ENCODE measurements around the gene CFTR.
"Not testable (repeated sequence)": the region's sequence is repeated elsewhere in the genome, so short reads cannot be mapped to it uniquely, and the experiment has no call there.

CFTR gene

GRCh38 chr7:117686311-117686935, 206.6 kb downstream of the CFTR start:
- DNase-seq (ENCODE audit: low read depth in 2 of 2): no peak

DNA sequence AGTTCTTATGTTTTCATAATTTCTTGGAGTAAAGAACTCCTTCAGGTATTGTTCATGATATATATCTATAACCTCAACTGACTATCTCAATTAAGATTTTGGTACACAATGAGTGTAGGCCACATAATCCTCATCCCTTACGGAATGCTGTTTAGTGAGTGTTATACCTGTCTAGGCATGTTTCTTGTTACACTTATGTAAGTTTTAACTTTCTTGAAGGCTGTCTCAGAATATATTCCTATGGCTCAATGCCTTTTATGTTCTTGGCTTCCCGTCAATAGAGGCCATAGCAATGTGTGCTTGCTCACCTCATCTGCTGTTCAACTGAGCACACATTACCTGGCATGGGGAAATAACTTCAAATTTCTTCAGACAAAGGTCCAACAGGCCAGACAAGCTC, 208.3 kb downstream of the CFTR start:
- no peak for DNase-seq (ENCODE audit: low read depth in 2 of 2)

DNA sequence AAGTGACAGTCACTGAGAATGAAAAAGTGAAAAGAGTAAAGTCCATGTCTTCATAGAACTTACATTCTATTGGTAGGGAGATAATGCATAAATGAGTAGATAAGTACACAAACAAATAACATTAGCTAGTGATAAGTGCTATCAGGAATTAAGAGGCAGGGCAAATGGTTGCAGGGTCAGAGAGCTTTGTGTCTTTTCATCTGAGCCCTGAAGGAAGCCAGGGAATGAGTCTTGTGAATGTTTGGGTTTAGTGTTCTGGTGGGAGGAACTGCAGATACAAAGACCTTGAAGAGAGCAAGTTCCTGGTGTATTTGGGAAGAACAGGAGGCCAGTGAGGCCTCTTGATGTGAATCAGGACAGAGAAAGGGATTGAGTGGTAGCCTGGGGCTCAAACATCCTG, 209.6 kb downstream of the CFTR start:
- DNase-seq (ENCODE audit: low read depth in 2 of 2): no peak

GRCh38 chr7:117690147-117690546, 210.3 kb downstream of the CFTR start:
- DNase-seq (ENCODE audit: low read depth in 2 of 2): no peak

GRCh38 chr7:117692338-117692737, 212.5 kb downstream of the CFTR start:
- no peak for DNase-seq (ENCODE audit: low read depth in 2 of 2)

GRCh38 chr7:117698018-117698417, 218.2 kb downstream of the CFTR start:
- no peak for DNase-seq (ENCODE audit: low read depth in 2 of 2)

DNA sequence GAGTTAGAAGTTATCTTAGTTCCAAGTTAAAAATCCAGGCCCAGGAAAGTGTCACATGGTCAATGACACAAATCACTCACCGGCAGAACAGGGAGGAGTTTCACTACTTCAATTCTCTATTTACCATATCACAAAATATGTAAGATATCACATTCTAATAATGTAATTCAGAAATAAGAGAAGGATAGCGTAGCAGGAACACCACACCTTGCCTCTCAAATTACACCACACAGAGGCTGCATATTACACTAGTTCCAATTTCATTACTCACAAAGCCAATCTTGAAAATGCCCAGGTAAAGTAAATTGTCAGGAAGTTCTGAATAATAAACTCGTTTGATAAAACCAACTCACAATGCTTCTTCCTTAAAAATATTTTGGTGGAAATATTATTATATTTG, 224.2 kb downstream of the CFTR start:
- no peak for DNase-seq (ENCODE audit: low read depth in 2 of 2)

DNA sequence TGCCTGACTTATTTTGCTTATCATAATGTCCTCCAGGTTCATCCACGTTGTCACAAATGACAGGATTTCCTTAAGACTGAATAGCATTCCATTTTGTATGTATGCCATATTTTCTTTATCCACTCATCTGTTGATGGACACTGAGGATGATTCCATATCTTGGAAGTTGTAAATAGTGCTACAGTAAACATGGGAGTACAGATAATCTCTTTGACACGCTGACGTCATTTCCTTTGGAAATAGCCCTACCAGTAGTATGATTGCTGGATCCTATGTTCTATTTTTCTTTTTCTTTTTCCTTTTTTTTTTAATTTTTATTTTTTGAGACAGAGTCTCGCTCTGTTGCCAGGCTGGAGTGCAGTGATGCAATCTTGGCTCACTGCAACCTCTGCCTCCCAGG, 225.8 kb downstream of the CFTR start:
- DNase-seq (ENCODE audit: low read depth in 2 of 2): no peak

DNA sequence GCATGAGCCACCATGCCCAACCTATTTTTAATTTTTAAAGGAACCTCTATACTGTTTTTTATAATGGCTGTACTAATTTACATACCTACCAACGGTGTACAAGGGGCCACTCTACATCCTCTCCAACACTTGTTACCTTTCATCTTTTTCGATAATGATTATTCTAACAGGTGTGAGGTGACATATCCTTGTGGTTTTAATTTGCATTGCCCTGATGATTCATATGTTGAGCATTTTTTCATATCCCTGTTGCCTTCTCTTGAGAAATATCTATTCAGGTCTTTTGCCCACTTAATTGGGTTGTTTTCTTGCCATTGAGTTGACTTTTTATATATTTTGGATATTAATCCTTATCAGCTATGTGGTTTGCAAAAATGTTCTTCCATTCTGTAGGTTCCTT, 226.4 kb downstream of the CFTR start:
- DNase-seq (ENCODE audit: low read depth in 2 of 2): no peak

DNA sequence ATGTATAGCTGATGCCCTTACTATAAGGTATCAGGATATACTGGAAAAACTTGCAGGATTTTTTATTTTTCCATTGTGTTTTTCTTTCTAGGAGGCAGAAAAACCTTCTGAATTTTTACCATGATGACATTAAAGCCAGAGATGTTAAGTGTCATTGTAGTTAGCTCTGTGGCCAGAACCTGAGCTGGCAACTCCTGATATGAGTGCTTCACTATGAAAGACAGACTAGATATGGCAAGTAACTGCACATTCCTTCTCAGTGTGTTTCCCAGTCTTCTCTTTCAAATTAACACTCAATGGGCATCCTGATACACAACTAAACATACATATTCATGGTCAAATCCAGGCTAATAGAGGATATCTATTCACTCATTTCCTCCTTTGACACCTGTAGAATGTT, 227.3 kb downstream of the CFTR start:
- DNase-seq (ENCODE audit: low read depth in 2 of 2): no peak

- not testable (repeated sequence) for DNase-seq (ENCODE audit: low read depth in 2 of 2)
Measured at GRCh38 chr7:117708173-117708572, 228.3 kb downstream of the CFTR start.

- DNase-seq (ENCODE audit: low read depth in 2 of 2): no peak
Measured at GRCh38 chr7:117711556-117711955, 231.7 kb downstream of the CFTR start.

DNA sequence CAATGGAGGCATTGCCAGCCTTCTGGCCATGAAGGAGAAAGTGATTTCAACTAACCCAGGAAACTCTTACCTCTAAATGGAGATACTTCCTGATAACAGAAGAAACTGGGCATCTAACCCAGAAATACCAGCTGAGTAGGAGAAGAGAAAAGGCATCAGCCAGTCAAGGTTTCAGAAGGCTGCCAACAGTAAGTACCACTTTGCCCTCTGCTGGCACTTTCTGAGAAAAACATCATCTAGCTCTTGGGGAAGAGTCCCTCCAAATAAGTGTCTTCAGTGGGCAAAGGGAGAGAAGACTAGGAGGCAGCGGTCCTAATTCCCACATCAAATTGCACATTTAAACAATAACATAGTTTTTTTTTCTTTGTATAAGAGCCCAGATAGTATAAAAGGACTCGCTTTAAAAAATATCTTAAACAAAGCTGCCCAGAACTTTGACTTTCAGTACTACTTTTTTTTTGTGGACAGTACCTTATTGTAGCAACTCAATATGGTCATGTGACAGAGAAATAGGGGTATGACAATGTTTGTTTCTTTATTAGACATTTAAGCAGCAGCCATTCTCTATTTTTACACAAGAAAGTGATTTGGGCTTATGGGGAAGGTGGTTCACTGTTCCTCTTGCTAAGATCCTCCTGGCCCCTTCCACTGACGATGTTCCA, 236.1 kb downstream of the CFTR start:
- no peak for DNase-seq (ENCODE audit: low read depth in 2 of 2)

DNA sequence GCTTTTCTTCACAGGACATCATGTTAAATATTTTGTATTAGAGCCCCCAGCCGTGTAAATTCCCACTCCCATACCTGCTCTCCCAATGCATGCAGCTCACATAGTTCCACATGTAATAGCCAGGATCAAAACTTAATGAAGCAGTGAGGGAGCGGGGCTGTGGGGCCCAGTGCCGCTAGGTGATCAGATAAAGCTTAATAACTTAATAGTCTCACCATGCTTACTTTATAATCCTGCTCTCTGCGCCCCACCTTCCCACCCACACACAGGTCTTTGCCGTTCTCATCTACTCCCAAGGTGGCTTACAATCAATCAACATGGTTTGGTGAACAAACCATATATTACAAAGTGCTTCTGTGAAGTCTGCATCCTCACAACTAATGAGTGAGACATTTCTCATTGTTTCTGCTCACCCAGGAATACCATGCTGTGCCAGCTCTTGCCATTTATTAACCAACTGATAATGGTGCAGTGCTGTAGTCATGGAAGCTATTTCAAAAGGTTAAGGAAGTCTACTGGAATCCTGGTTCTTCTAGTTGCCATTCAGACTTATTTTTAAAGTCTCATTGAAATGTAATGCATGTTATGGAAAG, 237.0 kb downstream of the CFTR start:
- no peak for DNase-seq (ENCODE audit: low read depth in 2 of 2)

- no peak for DNase-seq (ENCODE audit: low read depth in 2 of 2)
Measured at GRCh38 chr7:117717357-117717756, 237.5 kb downstream of the CFTR start.
